Loucy (cell line): Measurements from ENCODE around the gene SFTPB.

Source experiments
- H2AFZ ChIP-seq: fragments of 200-600 bp; sonication (generic); 2 replicates; pipeline ENCODE4 v1.6.0; 2016; ENCODE audit warnings: antibody characterized with exemption, mild to moderate bottlenecking, low read length, moderate library complexity
- H3F3A ChIP-seq: fragments of 200-600 bp; 2 replicates; pipeline ENCODE4 v1.6.0; 2016; ENCODE audit warnings: antibody characterized with exemption, low read depth, mild to moderate bottlenecking
- H3K27me3 ChIP-seq: fragments of 200-600 bp; sonication (generic); 2 replicates; pipeline ENCODE4 v1.6.1; 2014; ENCODE audit warnings: low read length, mild to moderate bottlenecking; ENCODE audit not compliant: insufficient read depth, poor library complexity, severe bottlenecking
- H3K36me3 ChIP-seq: fragments of 200-600 bp; sonication (generic); 2 replicates; pipeline ENCODE4 v1.6.1; 2016; ENCODE audit warnings: low read length; ENCODE audit not compliant: insufficient read depth
- H3K4me1 ChIP-seq: fragments of 200-600 bp; sonication (generic); 2 replicates; pipeline ENCODE4 v1.5.1; 2014; ENCODE audit warnings: low read length, mild to moderate bottlenecking; ENCODE audit not compliant: insufficient read depth, poor library complexity, severe bottlenecking
- H3K4me2 ChIP-seq: fragments of 200-600 bp; sonication (generic); 2 replicates; pipeline ENCODE4 v1.6.0; 2014; ENCODE audit warnings: antibody characterized with exemption, low read length, low read depth, mild to moderate bottlenecking; ENCODE audit not compliant: poor library complexity, severe bottlenecking
- H3K4me3 ChIP-seq: fragments of 200-600 bp; sonication (generic); 2 replicates; pipeline ENCODE4 v1.5.1; 2014; ENCODE audit warnings: low read length, mild to moderate bottlenecking, mixed read lengths; ENCODE audit not compliant: poor library complexity, severe bottlenecking
- H3K79me2 ChIP-seq: fragments of 200-600 bp; sonication (generic); 2 replicates; pipeline ENCODE4 v1.6.1; 2014; ENCODE audit warnings: low read length; ENCODE audit not compliant: insufficient read depth
- H3K9ac ChIP-seq: fragments of 200-600 bp; sonication (generic); 2 replicates; pipeline ENCODE4 v1.6.0; 2014; ENCODE audit warnings: mild to moderate bottlenecking, low read depth, low read length, moderate library complexity; ENCODE audit not compliant: poor library complexity, severe bottlenecking
- H3K9me2 ChIP-seq: fragments of 200-600 bp; sonication (generic); replicated peaks from 2 replicates; pipeline ENCODE4 v1.6.1; 2016; ENCODE audit warnings: low read depth, low read length, mixed read lengths
- H3K9me3 ChIP-seq: fragments of 200-600 bp; sonication (generic); 2 replicates; pipeline ENCODE4 v1.6.1; 2014; ENCODE audit warnings: mild to moderate bottlenecking, antibody characterized with exemption, low read length, low read depth; ENCODE audit not compliant: insufficient read depth
- H4K20me1 ChIP-seq: fragments of 200-600 bp; sonication (generic); 2 replicates; pipeline ENCODE4 v1.6.0; 2014; ENCODE audit warnings: antibody characterized with exemption, low read length, mild to moderate bottlenecking; ENCODE audit not compliant: insufficient read depth, poor library complexity, severe bottlenecking
- EZH2phosphoT487 ChIP-seq: fragments of 200-600 bp; IDR thresholded peaks from 2 replicates; pipeline ENCODE4 v1.6.1; 2018; ENCODE audit warnings: antibody characterized with exemption, mild to moderate bottlenecking, moderate library complexity, borderline replicate concordance
- TF ChIP-seq, protein P1 (sequence below): fragments of 200-600 bp; sonication (generic); conservative IDR thresholded peaks from 2 replicates; pipeline ENCODE4 v1.5.1; 2014; ENCODE audit warnings: mild to moderate bottlenecking, antibody characterized with exemption, low read length

The SFTPB gene

DNA sequence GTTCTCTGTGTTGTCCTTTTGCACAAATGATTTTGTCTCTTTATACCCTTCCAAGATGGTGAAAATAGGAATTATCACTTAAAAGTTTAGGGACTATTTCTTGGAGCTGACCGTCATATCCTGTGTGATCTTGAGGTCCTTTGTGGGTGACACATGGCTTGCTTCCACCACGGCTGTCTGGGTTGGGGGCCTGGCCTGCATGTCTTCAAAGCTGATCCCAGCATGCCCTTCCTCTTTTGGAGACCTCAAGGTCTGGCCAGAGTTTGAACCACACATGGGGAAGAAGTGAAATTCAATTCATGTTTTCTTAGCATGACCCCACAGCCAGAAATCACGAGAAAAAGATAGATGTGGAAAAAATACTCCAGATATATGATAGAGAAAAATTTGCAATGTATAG, 14.0 kb downstream of the SFTPB start:
- no peaks in the 10 kb centered on the region for H3K79me2 ChIP-seq
- TF ChIP-seq EZH2phosphoT487 = no peak
- TF ChIP-seq, protein P1, sequence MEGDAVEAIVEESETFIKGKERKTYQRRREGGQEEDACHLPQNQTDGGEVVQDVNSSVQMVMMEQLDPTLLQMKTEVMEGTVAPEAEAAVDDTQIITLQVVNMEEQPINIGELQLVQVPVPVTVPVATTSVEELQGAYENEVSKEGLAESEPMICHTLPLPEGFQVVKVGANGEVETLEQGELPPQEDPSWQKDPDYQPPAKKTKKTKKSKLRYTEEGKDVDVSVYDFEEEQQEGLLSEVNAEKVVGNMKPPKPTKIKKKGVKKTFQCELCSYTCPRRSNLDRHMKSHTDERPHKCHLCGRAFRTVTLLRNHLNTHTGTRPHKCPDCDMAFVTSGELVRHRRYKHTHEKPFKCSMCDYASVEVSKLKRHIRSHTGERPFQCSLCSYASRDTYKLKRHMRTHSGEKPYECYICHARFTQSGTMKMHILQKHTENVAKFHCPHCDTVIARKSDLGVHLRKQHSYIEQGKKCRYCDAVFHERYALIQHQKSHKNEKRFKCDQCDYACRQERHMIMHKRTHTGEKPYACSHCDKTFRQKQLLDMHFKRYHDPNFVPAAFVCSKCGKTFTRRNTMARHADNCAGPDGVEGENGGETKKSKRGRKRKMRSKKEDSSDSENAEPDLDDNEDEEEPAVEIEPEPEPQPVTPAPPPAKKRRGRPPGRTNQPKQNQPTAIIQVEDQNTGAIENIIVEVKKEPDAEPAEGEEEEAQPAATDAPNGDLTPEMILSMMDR = no peak
- no peaks in the 10 kb centered on the region for H3K9me2 ChIP-seq
- H4K20me1 ChIP-seq = no peaks in the 10 kb centered on the region
- H3K9ac ChIP-seq = no peak overlapping the region
- H3K36me3 ChIP-seq = peaks cover 47% of the 10 kb centered on the region; the same call in 1 of the 2 replicates
- no peaks in the 10 kb centered on the region for H3K9me3 ChIP-seq
- no peak overlapping the region for H3K4me2 ChIP-seq
- no peaks in the 10 kb centered on the region for H3K4me1 ChIP-seq
- no peak overlapping the region for H3K4me3 ChIP-seq
- no peak overlapping the region for H2AFZ ChIP-seq
- H3K27me3 ChIP-seq = no peaks in the 10 kb centered on the region
- H3F3A ChIP-seq = no peaks in the 10 kb centered on the region

DNA sequence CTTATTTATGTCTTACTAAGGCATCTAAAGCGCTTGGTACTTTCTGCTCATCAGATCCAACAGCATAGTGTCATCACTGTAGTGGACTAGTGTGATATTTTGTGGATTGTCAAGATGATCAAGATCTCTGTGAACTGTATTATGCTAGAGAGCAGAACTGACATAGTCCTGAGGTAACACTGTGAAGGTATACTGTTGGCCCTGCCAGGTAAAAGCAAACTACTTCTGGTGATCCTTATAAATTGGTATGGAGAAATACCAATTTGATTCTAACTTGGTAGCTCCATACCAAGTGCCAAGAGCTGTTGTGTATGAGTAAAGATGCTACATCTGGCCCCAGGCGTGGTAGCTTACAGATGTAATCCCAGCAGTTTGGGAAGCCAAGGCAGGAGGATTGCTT, 15.9 kb downstream of the SFTPB start:
- no peaks in the 10 kb centered on the region for H3K9me2 ChIP-seq
- H3K4me1 ChIP-seq = no peaks in the 10 kb centered on the region
- H3K4me2 ChIP-seq = no peak overlapping the region
- H3K27me3 ChIP-seq = no peaks in the 10 kb centered on the region
- H4K20me1 ChIP-seq = no peaks in the 10 kb centered on the region
- no peaks in the 10 kb centered on the region for H3K9me3 ChIP-seq
- no peak for TF ChIP-seq EZH2phosphoT487
- TF ChIP-seq, protein P1 = no peak
- no peaks in the 10 kb centered on the region for H3K79me2 ChIP-seq
- H3K9ac ChIP-seq = no peak overlapping the region
- H3K4me3 ChIP-seq = no peak overlapping the region
- peaks cover 66% of the 10 kb centered on the region for H3K36me3 ChIP-seq
- H2AFZ ChIP-seq = no peak overlapping the region
- no peaks in the 10 kb centered on the region for H3F3A ChIP-seq

DNA sequence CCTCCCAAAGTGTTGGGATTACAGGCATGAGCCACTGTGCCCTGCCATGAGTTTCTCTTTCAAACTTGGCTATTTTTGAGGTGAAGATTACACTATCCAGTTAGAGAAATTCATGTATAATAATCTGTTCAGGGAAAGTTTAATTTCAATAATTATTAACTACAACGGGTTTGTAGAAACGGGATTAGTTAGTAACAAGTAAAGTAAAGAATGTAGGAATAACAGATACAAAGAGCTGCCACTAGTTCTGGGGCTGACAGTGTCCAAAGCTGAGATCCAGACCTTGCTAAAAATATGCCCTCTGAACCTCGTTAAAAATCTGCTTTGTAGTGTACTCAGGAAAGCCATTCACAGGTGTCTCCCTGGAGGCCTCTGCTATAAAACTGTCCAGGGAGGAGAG, 16.9 kb downstream of the SFTPB start:
- H3K4me1 ChIP-seq = no peaks in the 10 kb centered on the region
- H3K36me3 ChIP-seq = peaks cover 74% of the 10 kb centered on the region
- H3K4me2 ChIP-seq = no peak overlapping the region
- H3K9me3 ChIP-seq = no peaks in the 10 kb centered on the region
- no peak for TF ChIP-seq EZH2phosphoT487
- TF ChIP-seq, protein P1 = no peak
- no peaks in the 10 kb centered on the region for H3F3A ChIP-seq
- no peak overlapping the region for H2AFZ ChIP-seq
- H3K9me2 ChIP-seq = no peaks in the 10 kb centered on the region
- H3K79me2 ChIP-seq = no peaks in the 10 kb centered on the region
- H3K9ac ChIP-seq = no peak overlapping the region
- no peaks in the 10 kb centered on the region for H3K27me3 ChIP-seq
- H4K20me1 ChIP-seq = no peaks in the 10 kb centered on the region
- no peak overlapping the region for H3K4me3 ChIP-seq
